C1 segment of cervical spinal cord (tissue), 14 donors: ENCODE measurements around the gene PI16.
"Not testable (repeated sequence)": the region's sequence is repeated elsewhere in the genome, so short reads cannot be mapped to it uniquely, and the experiment has no call there.

Experiments
- DNase-seq, 14 donors: peaks; one replicate each; lab custom pipeline; 2025; lab: John Stamatoyannopoulos, UW

PI16 gene

DNA sequence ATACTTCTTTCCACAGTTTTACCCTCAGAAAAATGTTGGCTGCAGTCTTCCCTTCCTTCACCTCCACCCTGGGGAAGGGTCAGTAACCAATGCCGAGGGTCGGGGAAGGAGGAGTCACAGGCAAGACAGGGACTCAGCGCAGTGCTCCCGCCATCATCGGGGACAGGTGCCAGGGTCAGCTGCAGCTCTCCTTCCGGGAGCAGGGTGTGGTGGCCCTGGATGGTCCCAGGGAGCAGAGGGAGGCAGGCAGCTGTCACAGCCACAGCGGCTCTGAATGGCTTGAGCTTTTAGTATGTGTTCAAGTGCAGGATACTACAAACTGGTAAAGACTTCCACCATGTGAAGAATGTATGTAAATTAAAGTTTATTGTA lies 26.0 kb upstream of the PI16 start:
- DNase-seq, result no peak

DNA sequence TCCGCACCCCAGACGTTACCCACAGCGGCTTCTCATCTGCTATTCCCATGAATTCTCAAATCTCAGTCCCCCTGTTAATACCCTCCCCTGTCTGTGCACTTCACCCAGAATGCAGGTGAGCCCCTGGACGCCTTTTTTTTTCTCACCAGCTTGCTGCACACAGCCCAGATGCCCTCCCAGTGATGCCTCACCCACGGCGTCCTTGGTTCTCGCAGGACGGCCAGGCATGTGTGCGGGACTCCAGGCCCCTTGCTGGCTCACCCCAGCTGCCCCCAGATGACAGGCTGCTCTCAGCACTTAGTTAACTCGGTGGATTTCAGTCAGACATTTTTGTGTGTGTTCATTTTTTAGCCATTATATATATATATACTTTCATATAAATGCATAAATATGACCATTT lies 25.4 kb upstream of the PI16 start:
- DNase-seq, result no peak

DNA sequence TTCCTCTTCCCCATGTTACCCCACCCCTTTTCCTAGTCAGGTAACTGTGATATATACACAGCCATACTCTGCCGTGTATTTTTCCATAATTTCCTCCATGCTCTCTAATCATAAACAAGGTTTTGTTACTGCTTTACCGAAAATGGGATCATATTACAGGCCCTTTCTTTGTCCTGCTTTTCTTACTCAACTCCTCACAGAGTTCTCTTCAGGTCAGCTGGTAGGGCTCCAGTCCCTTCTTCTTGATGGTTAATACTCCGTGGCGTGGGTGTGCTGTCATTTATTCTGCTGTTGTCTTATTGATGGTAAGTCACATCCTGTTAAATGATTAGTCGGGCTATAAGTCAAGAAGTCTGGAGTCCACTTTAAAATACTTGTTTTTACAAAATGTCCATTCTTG lies 24.9 kb upstream of the PI16 start:
- no peak for DNase-seq

DNA sequence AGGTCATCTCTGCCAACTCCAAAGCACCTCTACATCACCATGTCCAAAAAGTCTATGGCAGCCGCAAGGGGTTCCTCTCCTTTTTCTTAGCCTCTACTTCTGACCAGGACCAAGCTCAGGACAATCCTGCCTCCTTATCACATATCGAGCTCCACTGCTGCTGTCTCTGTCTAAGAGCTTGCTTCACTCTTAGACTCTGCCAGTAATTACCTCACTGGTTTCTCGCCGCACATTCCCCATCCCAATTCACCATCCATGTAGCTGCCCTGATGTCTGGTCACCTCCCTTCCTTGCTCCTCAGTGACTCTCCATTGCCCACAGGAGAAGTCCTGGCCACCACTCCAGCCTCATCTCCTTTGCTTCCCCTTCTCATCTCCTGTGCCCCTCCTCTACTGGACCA lies 24.1 kb upstream of the PI16 start:
- no peak for DNase-seq

DNA sequence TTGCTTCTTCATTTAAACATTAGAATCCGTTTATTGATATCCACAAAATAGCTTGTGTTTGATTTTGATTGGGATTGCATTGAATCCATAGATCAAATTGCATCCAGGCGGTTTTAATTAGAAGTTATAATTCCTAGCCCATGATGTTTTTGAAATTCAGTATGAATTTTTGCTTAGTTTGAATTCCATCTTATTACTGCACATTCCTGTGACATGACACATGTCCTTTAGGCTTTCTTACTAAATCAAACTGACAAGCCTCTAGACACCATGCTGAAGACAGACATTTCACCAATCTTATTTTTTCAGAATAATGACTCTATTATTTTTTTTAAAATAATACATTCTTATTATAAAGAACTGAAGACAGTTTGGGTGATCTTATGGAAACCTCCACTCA lies 21.4 kb upstream of the PI16 start:
- no peak for DNase-seq

DNA sequence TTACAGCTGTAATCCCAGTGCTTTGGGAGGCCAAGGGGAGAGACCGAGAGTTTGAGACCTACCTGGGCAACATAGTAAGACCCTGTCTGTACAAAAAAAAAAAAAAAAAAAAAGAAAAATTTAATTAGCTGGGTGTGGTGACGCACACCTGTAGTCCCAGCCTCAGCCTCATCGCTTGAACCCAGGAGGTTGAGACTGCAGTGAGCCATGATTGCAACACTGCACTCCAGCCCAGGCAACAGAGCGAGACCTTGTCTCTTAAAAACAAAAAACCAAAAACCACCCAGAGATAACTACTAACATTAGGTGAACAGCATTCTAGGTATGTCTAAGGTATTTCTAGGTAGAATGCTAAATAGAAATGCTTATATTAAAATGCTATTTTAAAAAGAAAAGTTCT lies 21.0 kb upstream of the PI16 start:
- no peak for DNase-seq

DNA sequence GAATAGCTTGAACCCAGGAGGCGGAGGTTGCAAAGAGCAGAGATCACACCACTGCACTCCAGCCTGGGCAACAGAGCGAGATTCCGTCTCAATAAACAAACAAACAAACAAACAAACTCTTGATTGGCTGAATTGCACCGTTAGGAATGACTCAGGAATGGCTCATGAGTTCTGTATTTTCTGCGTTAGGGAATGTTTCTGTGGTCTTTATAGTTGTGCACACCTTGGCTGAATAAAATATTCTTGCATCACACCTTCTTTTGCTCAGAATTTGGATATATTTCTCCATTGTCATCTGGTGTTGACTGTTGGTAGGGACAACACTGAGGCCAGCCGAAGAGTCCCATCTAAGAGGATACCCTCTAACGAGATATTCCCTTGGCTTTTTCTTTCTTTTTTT lies 19.6 kb upstream of the PI16 start:
- no peak for DNase-seq

DNA sequence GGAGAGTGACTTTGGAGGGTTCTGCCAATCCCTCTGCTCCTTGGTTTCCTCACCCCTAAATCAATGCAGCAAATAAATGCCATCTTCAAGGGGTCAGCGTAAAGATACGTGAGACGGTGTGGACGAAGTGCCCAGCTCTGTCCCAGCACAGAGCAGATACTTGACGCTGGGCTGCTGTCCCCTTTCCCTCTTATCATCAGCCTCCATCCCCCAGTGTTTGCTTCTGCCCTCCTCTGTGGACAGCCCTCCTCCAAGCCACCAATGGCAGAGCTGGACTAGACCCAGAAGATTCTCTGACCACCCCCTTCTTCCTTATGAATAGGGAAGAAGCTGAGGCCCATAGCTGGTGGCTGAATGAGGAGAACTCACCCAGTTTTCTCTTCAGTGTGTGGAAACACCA lies 17.7 kb upstream of the PI16 start:
- DNase-seq, result no peak

DNA sequence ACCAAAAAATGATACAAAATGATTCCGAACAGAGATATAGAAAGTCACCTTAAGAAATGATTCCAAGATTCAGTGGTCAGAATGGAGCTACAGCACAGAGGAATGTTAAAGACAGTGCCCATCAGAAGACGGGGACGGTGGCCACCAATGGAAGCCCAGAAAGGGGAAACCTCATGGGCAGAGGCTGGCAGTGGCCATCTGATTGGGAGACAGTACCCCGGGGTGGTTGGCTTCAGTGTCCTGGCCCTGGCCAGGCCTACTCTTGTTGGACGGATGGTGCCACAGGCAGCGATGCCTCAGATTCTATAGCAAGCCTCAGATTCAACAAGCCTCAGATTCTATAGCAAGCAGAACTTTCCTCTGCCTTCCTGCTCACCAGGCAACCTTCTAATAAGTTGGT lies 16.6 kb upstream of the PI16 start:
- no peak for DNase-seq

DNA sequence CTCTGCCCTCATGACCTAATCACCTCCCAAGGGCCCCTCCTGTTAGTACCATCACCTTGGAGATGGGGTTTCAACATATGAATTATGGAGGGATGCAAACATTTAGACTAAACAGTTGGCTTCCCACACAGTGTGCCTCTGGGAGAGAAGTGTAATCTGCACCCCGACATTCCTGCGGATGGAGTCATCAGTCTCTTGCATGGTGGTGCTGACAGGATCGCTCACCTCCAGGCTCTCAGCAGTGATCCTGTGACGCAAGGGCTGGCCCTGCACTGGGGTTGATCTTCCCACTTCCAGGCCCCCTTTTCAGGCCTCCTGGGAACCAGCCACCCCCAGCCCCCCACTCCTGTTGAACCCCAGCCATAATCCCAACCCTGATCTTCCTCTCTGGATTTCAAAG lies 16.0 kb upstream of the PI16 start:
- no peak for DNase-seq

DNA sequence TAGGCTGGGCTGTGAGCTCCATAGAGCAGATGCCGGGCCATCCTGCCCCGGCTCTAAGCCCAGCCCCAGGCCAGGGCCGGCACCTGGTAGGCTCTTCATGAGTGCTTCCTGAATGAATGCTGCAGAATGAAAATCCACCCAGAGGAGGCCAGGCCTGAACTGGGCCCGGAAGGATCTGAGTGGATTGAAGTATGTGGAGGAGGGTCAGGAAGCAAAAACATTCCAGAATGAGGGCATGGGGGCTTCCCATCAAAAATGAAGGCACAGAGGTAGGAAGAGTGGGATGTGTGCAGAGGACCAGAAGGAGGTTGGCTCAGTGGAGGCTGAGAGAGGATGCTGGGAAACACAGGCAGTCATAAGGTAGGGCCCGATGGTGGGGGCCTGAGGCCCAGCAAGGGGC lies 15.5 kb upstream of the PI16 start:
- DNase-seq, result not testable (repeated sequence)

DNA sequence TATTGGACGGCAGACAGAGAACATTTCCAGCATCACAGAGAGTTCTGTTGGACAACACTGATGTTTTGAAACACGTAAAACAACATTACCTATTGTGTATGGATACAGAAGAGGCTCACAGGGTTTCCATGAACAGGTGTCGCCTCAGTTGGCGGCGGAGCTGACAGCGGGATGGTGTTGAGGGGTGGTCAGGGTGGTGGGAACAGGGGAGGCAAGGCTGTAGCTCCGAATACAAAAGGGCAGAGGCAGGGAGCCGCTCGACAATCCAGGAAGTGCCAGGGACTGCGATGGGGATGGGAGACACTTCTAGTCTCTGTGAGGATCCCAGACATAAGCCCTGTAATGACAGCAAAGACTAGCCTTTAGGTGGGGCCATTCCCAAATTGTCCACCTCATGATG lies 14.5 kb upstream of the PI16 start:
- no peak for DNase-seq

DNA sequence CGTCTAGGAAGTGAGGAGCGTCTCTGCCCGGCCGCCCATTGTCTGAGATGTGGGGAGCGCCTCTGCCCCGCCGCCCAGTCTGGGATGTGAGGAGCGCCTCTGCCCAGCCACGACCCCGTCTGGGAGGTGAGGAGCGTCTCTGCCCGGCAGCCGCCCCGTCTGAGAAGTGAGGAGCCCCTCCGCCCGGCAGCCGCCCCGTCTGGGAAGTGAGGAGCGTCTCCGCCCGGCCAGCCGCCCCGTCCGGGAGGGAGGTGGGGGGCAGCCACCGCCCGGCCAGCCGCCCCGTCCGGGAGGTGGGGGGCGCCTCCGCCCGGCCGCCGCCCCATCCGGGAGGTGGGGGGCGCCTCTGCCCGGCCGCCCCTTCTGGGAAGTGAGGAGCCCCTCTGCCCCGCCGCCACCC lies 13.0 kb upstream of the PI16 start:
- not testable (repeated sequence) for DNase-seq

DNA sequence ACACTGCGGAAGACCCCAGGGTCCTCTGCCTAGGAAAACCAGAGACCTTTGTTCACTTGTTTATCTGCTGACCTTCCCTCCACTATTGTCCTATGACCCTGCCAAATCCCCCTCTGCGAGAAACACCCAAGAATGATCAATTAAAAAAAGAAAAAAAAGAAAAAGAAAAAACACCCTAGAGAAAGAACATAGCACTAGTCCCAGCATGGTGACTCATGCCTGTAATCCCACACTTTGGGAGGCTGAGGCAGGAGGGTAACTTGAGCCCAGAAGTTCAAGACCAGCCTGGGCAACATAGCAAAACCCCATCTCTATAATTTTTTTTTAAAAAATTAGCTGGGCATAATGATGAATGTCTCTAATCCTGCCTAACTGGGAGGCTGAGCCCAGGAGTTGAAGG lies 12.2 kb upstream of the PI16 start:
- not testable (repeated sequence) for DNase-seq

DNA sequence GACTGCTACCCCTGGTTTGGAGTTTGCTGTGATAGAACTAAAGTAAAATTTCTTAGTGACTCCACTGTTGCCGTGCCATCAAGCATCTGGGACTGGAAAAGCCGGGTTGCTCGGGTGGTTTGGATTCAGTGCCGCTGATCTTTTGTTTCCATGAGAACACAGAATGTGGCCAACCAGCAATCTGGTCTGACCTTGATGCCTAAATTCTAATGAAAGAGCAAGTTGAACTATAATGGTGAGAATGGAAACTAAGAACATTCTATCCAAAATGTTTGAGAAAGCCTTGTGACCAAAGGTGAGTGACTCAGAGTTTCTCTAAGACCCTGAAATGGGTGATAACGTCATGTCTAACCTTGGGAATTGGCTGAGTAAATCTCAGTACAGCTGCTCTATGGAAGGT lies 9.9 kb upstream of the PI16 start:
- DNase-seq, result no peak

DNA sequence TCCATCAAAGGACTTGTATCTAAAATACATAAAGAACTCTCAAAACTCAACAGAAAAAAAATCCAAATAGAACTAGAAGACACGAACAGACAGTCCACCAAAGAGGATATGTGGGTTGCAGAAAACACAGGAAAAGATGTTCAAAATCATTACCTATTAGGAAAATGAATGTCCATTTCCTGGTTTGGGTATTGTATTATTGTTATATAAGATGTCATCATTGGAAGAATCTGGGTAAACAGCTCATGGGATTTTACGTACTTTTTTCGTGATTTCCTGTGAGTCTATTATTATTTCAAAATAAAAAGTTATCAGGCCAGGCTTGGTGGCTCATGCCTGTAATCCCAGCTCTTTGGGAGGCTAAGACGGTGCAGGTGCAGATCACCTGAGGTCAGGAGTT lies 9.2 kb upstream of the PI16 start:
- DNase-seq, result no peak

DNA sequence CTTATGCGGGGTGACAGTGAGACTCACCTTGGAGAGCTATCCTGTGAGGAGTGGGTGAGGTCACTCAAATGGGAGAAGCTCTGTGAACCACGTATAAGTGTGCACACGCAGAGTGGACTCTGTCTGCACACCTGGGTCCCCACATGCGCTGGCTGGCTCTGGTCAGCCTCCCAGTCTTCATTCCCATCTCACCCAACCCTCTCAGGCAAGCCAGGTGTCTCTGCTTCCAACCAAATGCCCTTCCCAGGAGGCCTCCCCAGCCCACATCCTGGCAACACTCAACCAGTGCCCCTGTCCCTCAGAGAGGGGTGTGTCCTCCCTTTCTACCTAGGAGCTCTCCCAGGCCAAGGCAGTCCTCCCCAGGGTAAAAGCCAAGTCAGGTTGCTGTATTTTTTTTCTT lies 8.0 kb upstream of the PI16 start:
- no peak for DNase-seq

DNA sequence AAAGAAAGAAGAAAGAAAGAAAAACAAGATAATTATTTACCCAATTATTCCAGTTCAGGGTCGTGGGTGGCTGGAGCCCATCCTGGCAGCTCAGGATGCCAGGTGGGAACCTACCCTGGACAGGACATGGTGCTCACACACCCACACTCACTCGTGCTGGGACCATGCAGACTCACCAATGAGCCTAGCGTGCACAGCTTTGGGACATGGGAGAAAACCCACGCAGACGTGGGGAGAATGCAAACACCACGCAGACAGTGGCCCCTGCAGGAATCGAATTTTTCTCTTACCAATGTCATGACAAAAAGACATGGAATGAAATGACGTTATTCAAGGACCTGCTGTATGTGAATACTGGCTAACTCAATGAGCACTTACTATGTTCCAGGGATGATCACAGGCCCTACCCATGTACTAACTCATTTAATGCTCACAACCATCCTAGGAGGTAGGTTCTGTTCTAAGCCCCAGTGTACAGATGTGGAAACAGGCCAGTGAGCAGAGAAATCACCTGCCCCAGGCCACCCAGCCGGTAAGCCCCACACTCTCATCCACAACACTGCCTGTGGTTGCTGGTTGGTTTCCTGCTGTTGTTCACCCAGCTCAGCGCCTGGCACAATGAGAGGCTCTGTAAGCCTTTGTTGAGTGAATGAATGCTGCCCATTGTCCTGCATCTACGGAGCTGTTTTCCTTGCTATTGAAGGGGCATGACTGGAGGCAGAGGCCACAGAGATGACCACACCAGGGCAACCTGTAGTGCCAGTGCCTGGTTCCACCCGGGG lies 6.8 kb upstream of the PI16 start:
- DNase-seq, result peak in 12 of 14 donors; percentile 18 to 81 (median 67)

DNA sequence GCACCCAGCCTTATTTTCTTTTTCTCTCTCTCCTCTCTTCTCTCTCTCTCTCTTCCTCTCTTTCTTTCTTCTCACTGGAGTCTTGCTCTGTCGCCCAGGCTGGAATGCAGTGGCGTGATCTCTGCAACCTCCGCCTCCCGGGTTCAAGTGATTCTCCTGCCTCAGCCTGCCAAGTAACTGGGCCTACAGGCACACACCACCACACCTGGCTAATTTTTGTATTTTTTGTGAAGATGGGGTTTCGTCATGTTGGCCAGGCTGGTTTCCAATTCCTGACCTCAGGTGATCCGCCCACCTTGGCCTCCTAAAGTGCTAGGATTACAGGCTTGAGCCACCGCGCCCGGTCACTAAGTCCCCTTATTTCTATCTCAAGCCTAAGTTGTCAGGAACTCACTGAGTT lies 5.5 kb upstream of the PI16 start:
- DNase-seq, result not testable (repeated sequence)

DNA sequence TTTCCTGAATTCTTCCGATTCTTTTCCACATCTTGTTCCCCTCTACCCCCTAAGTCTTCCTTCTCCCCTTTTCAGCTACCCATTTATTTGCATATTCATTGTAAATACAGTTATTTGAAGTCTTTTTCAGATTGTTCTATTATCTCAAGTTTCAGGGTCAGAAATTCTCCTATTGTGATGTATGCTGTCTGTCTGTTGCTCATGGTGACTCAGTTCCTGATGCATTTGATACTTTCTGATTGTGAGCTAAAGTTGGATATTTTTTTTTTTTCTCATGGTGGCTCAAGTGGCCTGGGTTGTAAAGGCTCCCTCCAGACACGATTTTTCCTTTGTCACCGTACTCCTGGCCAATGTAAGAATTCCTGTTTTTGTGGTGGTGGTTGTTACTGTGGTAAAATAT lies 4.9 kb upstream of the PI16 start:
- no peak for DNase-seq

DNA sequence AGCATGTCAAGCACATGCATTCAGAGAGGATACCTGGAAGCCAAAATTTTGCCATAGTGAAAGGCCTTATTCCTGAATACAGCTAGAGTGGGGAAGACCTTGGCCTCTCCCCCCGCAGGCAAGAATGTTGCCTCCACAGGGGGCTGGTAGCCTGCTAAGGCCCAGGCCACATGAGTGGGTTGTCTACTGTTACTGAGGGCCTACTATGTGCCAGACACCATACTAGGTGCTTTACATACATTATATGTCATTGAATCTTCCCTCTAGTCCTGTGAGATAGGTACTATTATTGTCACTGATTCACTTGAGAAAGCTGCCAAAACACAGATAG lies 642 bp upstream of the PI16 start:
- no peak for DNase-seq

DNA sequence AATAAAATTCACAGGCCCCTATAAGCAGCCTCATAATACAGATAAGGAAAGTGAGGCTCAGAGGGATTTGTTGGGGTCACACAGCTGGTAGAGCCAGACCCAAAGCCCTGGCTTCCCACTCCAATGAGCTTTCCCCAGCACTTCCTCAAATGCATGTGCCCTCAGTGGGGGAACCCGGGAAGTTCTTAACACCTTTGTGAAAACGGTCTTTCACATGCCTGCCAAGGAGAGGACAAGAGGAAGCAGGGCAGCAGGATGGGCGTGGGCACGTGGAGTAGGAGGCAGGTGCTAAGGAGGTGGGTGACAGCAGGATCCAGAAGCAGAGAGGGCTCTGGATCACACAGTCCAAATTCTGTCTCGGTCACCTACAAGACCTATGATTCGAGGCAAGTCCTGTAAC lies 598 bp downstream of the PI16 start:
- DNase-seq, result no peak

DNA sequence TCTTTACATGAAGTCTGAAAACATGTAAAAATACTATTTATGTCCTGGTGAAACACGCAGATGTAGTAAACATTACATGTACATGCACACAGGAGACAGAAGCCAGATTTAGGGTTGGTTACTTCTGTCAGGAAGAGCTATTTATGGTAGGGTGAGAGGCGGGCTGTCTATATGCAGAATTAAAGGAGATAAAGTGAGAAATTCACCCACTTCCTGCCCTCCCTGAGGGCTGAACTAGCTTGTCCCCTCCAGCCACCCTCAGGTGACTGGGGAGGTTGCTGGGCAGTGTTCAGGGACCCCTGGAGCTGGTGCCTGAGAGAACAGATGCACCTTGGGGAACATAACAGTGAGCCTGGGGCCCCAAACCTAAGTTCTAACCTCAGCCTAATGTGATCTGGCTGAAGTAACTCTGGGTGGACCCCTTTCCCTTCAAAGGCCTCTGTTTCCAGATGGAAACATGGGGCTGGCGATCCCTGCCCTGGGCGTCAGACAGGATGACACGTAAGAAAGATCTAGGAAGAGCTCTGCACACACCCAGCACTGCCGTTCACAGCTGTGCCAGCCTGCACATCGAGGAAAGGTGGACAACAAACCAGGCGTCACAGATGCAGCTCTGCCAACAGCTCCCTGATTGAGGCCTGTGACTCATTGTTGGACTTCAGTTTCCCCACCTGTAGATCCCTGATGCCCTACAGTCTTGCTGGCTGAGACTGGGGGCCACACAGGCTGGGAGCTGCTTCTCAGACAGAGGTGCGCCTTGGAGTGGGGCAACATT lies 1.3 kb downstream of the PI16 start:
- DNase-seq, result no peak

DNA sequence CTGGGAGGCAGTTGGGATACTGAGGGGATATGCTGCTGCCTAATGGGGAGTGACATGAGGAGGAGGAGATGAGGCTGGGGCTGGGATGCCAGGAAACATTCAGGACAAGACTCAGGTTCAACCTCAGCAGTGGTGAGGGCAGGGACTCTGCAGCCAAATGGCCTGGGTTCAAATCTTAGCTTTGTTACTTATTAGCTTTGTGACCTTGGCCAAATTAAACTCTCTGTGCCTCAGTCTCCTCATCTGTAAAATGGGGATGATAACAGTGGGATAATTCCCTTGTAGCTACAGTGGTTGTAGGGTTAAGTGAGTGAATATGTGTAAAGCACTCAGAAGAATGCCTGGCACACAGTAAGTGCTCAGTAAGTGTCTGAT lies 1.9 kb downstream of the PI16 start:
- no peak for DNase-seq
